Measurements from ENCODE around the gene SCYL1. TPM values are rescaled to one million over a fixed set of nuclear protein-coding genes. Genes with fewer than 3 reads are reported as not detected.
A peak's percentile ranks its signal among the peaks of the same experiment; 100 is the strongest.

Gene SCYL1
- total and polyA plus RNA-seq, 3 experiments from 2014 or later = 42.1 to 88.5 (median 85.1) TPM

GRCh38 chr11:65576867-65577755 is 52.2 kb downstream of the SCYL1 start:
- Mint-ChIP-seq H3K4me1 (peaks cover 40 to 62% (median 43%) of the 10 kb centered on the region in 3 donors), H3K27me3 (no peaks in the 10 kb centered on the region), H3K36me3 (peaks cover 0 to 52% (median 6%) of the 10 kb centered on the region in 3 donors), H3K27ac (peak overlapping the region; percentile 78 to 97 (median 92)), H3K9me3 (peaks cover 0 to 2% (median 0%) of the 10 kb centered on the region in 5 donors), H3K4me3 (peak overlapping the region; percentile 87 to 99 (median 89))
- peaks cover 46% of the 10 kb centered on the region for H3K4me1 ChIP-seq (ENCODE audit: insufficient read depth, low read length)
- DNase-seq = peak in 3 of 5 donors; percentile 28 to 65 (median 28)
- H3K4me3 ChIP-seq (ENCODE audit: low read length) = peak overlapping the region; percentile 89
- H3K27ac ChIP-seq (ENCODE audit: low read depth, low read length) = peak overlapping the region; percentile 89
- peaks cover 21% of the 10 kb centered on the region for H3K36me3 ChIP-seq (ENCODE audit: insufficient read depth, low read length)
- ChIA-PET POLR2A (interaction anchor here (0.6 to 3.4 kb wide), 13 partner anchors 10 to 1906 kb away, joined by 3 to 32 read pairs (median 4); partner anchors contain the start of genes AIP and PCNX3), CTCF (interaction anchor here (1.3 to 6.5 kb wide), 6 partner anchors 11 to 36 kb away, joined by 3 to 66 read pairs (median 14); no protein-coding TSS in a partner anchor)
- H3K27me3 ChIP-seq (ENCODE audit: insufficient read depth, low read length, poor library complexity, severe bottlenecking) = no peaks in the 10 kb centered on the region
- no peaks in the 10 kb centered on the region for H3K9me3 ChIP-seq (ENCODE audit: low read length)

GRCh38 chr11:65577756-65578109 is 52.9 kb downstream of the SCYL1 start:
- no peak for DNase-seq
- Histone ChIP-seq H3K4me1 (ENCODE audit: insufficient read depth, low read length) (peaks cover 44% of the 10 kb centered on the region), H3K36me3 (ENCODE audit: insufficient read depth, low read length) (peaks cover 21% of the 10 kb centered on the region), H3K4me3 (ENCODE audit: low read length) (peak overlapping the region; percentile 89), H3K27me3 (ENCODE audit: insufficient read depth, low read length, poor library complexity, severe bottlenecking) (no peaks in the 10 kb centered on the region), H3K9me3 (ENCODE audit: low read length) (no peaks in the 10 kb centered on the region), H3K27ac (ENCODE audit: low read depth, low read length) (peak overlapping the region; percentile 89)
- CTCF ChIA-PET = interaction anchor here (4.0 to 6.5 kb wide), 3 partner anchors 10 to 37 kb away, joined by 23 to 66 read pairs (median 38); no protein-coding TSS in a partner anchor
- POLR2A ChIA-PET = interaction anchor here (0.8 to 3.4 kb wide), 7 partner anchors 9 to 313 kb away, joined by 3 to 32 read pairs (median 4); partner anchors contain the start of gene PCNX3
- peak overlapping the region in 7 of 8 donors; percentile 78 to 97 (median 88) for H3K27ac Mint-ChIP-seq
- H3K4me3 Mint-ChIP-seq = peak overlapping the region; percentile 56 to 99 (median 88)
- no peaks in the 10 kb centered on the region for H3K27me3 Mint-ChIP-seq
- H3K4me1 Mint-ChIP-seq = peaks cover 36 to 58% (median 40%) of the 10 kb centered on the region in 3 donors
- H3K36me3 Mint-ChIP-seq = peaks cover 0 to 57% (median 6%) of the 10 kb centered on the region in 3 donors
- H3K9me3 Mint-ChIP-seq = peaks cover 0 to 2% (median 0%) of the 10 kb centered on the region in 5 donors

GRCh38 chr11:65578134-65578533 is 53.3 kb downstream of the SCYL1 start:
- ChIA-PET CTCF (interaction anchor here (4.0 to 6.5 kb wide), 3 partner anchors 10 to 37 kb away, joined by 23 to 66 read pairs (median 38); no protein-coding TSS in a partner anchor), POLR2A (interaction anchor here (3.4 kb wide), 1 partner anchor 9 kb away, joined by 32 read pairs; no protein-coding TSS in a partner anchor)
- Histone ChIP-seq H3K36me3 (ENCODE audit: insufficient read depth, low read length) (peaks cover 21% of the 10 kb centered on the region), H3K4me1 (ENCODE audit: insufficient read depth, low read length) (peaks cover 41% of the 10 kb centered on the region), H3K27me3 (ENCODE audit: insufficient read depth, low read length, poor library complexity, severe bottlenecking) (no peaks in the 10 kb centered on the region), H3K9me3 (ENCODE audit: low read length) (no peaks in the 10 kb centered on the region), H3K4me3 (ENCODE audit: low read length) (no peak overlapping the region), H3K27ac (ENCODE audit: low read depth, low read length) (peak overlapping the region; percentile 89)
- H3K4me1 Mint-ChIP-seq = peaks cover 33 to 55% (median 39%) of the 10 kb centered on the region in 3 donors
- peaks cover 2 to 59% (median 7%) of the 10 kb centered on the region in 3 donors for H3K36me3 Mint-ChIP-seq
- peak overlapping the region; percentile 56 to 99 (median 88) for H3K4me3 Mint-ChIP-seq
- H3K27me3 Mint-ChIP-seq = no peaks in the 10 kb centered on the region
- DNase-seq = no peak
- peaks cover 0 to 2% (median 0%) of the 10 kb centered on the region in 5 donors for H3K9me3 Mint-ChIP-seq
- peak overlapping the region; percentile 78 to 97 (median 89) for H3K27ac Mint-ChIP-seq

GRCh38 chr11:65578667-65579066 is 53.8 kb downstream of the SCYL1 start:
- ChIA-PET CTCF (interaction anchor here (1.8 to 6.5 kb wide), 3 partner anchors 9 to 38 kb away, joined by 5 to 66 read pairs (median 38); no protein-coding TSS in a partner anchor), POLR2A (interaction anchor here (0.5 kb wide), 1 partner anchor 19 kb away, joined by 3 read pairs; no protein-coding TSS in a partner anchor)
- peaks cover 27 to 49% (median 35%) of the 10 kb centered on the region in 3 donors for H3K4me1 Mint-ChIP-seq
- DNase-seq = no peak
- no peaks in the 10 kb centered on the region for H3K27me3 Mint-ChIP-seq
- H3K27ac Mint-ChIP-seq = peak overlapping the region; percentile 59 to 97 (median 89)
- no peak overlapping the region for H3K27ac ChIP-seq (ENCODE audit: low read depth, low read length)
- H3K4me3 Mint-ChIP-seq = peak overlapping the region; percentile 56 to 99 (median 78)
- H3K4me3 ChIP-seq (ENCODE audit: low read length) = no peak overlapping the region
- peaks cover 21% of the 10 kb centered on the region for H3K36me3 ChIP-seq (ENCODE audit: insufficient read depth, low read length)
- peaks cover 0 to 2% (median 0%) of the 10 kb centered on the region in 5 donors for H3K9me3 Mint-ChIP-seq
- no peaks in the 10 kb centered on the region for H3K9me3 ChIP-seq (ENCODE audit: low read length)
- peaks cover 36% of the 10 kb centered on the region for H3K4me1 ChIP-seq (ENCODE audit: insufficient read depth, low read length)
- peaks cover 5 to 63% (median 8%) of the 10 kb centered on the region in 3 donors for H3K36me3 Mint-ChIP-seq
- H3K27me3 ChIP-seq (ENCODE audit: insufficient read depth, low read length, poor library complexity, severe bottlenecking) = no peaks in the 10 kb centered on the region

GRCh38 chr11:65579291-65579690 is 54.4 kb downstream of the SCYL1 start:
- no peaks in the 10 kb centered on the region for H3K27me3 ChIP-seq (ENCODE audit: insufficient read depth, low read length, poor library complexity, severe bottlenecking)
- Mint-ChIP-seq H3K36me3 (peaks cover 5 to 66% (median 8%) of the 10 kb centered on the region in 3 donors), H3K27ac (peak overlapping the region in 7 of 8 donors; percentile 35 to 97 (median 68)), H3K27me3 (no peaks in the 10 kb centered on the region), H3K9me3 (peaks cover 0 to 2% (median 0%) of the 10 kb centered on the region in 5 donors), H3K4me3 (peak overlapping the region in 5 of 7 donors; percentile 13 to 94 (median 54)), H3K4me1 (peaks cover 24 to 48% (median 33%) of the 10 kb centered on the region in 3 donors)
- H3K9me3 ChIP-seq (ENCODE audit: low read length) = no peaks in the 10 kb centered on the region
- POLR2A ChIA-PET = interaction anchor here (0.5 kb wide), 1 partner anchor 20 kb away, joined by 3 read pairs; no protein-coding TSS in a partner anchor
- no peak overlapping the region for H3K27ac ChIP-seq (ENCODE audit: low read depth, low read length)
- CTCF ChIA-PET = interaction anchor here (1.8 to 6.5 kb wide), 4 partner anchors 9 to 38 kb away, joined by 5 to 66 read pairs (median 22); no protein-coding TSS in a partner anchor
- peaks cover 21% of the 10 kb centered on the region for H3K36me3 ChIP-seq (ENCODE audit: insufficient read depth, low read length)
- H3K4me1 ChIP-seq (ENCODE audit: insufficient read depth, low read length) = peaks cover 33% of the 10 kb centered on the region
- H3K4me3 ChIP-seq (ENCODE audit: low read length) = no peak overlapping the region
- no peak for DNase-seq

- H3K4me3 ChIP-seq (ENCODE audit: low read length) = no peak overlapping the region
- no peak overlapping the region for H3K27ac ChIP-seq (ENCODE audit: low read depth, low read length)
- ChIA-PET POLR2A (no interaction called here), CTCF (interaction anchor here (1.8 to 6.5 kb wide), 4 partner anchors 8 to 39 kb away, joined by 5 to 66 read pairs (median 22); no protein-coding TSS in a partner anchor)
- Mint-ChIP-seq H3K27ac (peak overlapping the region in 3 of 8 donors; percentile 23 to 58 (median 38)), H3K4me3 (no peak overlapping the region), H3K36me3 (peaks cover 5 to 66% (median 8%) of the 10 kb centered on the region in 3 donors), H3K4me1 (peaks cover 18 to 43% (median 30%) of the 10 kb centered on the region in 3 donors), H3K27me3 (no peaks in the 10 kb centered on the region), H3K9me3 (peaks cover 0 to 2% (median 0%) of the 10 kb centered on the region in 5 donors)
- H3K27me3 ChIP-seq (ENCODE audit: insufficient read depth, low read length, poor library complexity, severe bottlenecking) = no peaks in the 10 kb centered on the region
- H3K36me3 ChIP-seq (ENCODE audit: insufficient read depth, low read length) = peaks cover 21% of the 10 kb centered on the region
- H3K4me1 ChIP-seq (ENCODE audit: insufficient read depth, low read length) = peaks cover 28% of the 10 kb centered on the region
- H3K9me3 ChIP-seq (ENCODE audit: low read length) = no peaks in the 10 kb centered on the region
- no peak for DNase-seq
Measured at GRCh38 chr11:65580031-65580692, 55.3 kb downstream of the SCYL1 start.

- ChIA-PET POLR2A (no interaction called here), CTCF (interaction anchor here (1.5 to 6.5 kb wide), 3 partner anchors 7 to 41 kb away, joined by 4 to 66 read pairs (median 6); no protein-coding TSS in a partner anchor)
- H3K36me3 Mint-ChIP-seq = peaks cover 5 to 66% (median 8%) of the 10 kb centered on the region in 3 donors
- peaks cover 13 to 38% (median 25%) of the 10 kb centered on the region in 3 donors for H3K4me1 Mint-ChIP-seq
- Histone ChIP-seq H3K4me3 (ENCODE audit: low read length) (no peak overlapping the region), H3K4me1 (ENCODE audit: insufficient read depth, low read length) (peaks cover 25% of the 10 kb centered on the region), H3K36me3 (ENCODE audit: insufficient read depth, low read length) (peaks cover 21% of the 10 kb centered on the region), H3K27me3 (ENCODE audit: insufficient read depth, low read length, poor library complexity, severe bottlenecking) (no peaks in the 10 kb centered on the region), H3K9me3 (ENCODE audit: low read length) (no peaks in the 10 kb centered on the region), H3K27ac (ENCODE audit: low read depth, low read length) (no peak overlapping the region)
- peak overlapping the region in 2 of 8 donors; percentile 58 to 81 for H3K27ac Mint-ChIP-seq
- H3K27me3 Mint-ChIP-seq = no peaks in the 10 kb centered on the region
- no peaks in the 10 kb centered on the region for H3K9me3 Mint-ChIP-seq
- peak overlapping the region in 1 of 7 donors; percentile 70 for H3K4me3 Mint-ChIP-seq
- DNase-seq = no peak
Measured at GRCh38 chr11:65580756-65581155, 55.9 kb downstream of the SCYL1 start.

Measured in CD8-positive, alpha-beta memory T cell (primary cell).